AG09309 (cell line): Measurements from ENCODE around the gene IL26.
A peak's percentile ranks its signal among the peaks of the same experiment; 100 is the strongest.
"Not testable (repeated sequence)": the region's sequence is repeated elsewhere in the genome, so short reads cannot be mapped to it uniquely, and the experiment has no call there.

Source experiments
- DNase-seq: peaks from one replicate; pipeline ENCODE4 v3.0.0-alpha.2; 2010; ENCODE audit warnings: low read depth
- H3K4me3 ChIP-seq: 2 replicates; pipeline ENCODE4 v1.5.1; 2011; ENCODE audit warnings: mild to moderate bottlenecking, low read depth, low read length, moderate library complexity; ENCODE audit not compliant: control insufficient read depth
- CTCF ChIP-seq: IDR thresholded peaks from 2 replicates; pipeline ENCODE4 v1.5.1; 2011; ENCODE audit warnings: mild to moderate bottlenecking, low read depth, low read length, inconsistent platforms; ENCODE audit not compliant: insufficient read depth, control insufficient read depth; ENCODE audit errors: missing control alignments

Gene IL26

GRCh38 chr12:68227356-68227755 lies 1.7 kb upstream of the IL26 start:
- TF ChIP-seq CTCF: no peak
- no peak for DNase-seq
- no peak overlapping the region for H3K4me3 ChIP-seq

GRCh38 chr12:68224613-68225285 lies 861 bp downstream of the IL26 start:
- H3K4me3 ChIP-seq: no peak overlapping the region
- peak; percentile 55 for DNase-seq
- TF ChIP-seq CTCF: no peak

- peak; percentile 69 for DNase-seq
- H3K4me3 ChIP-seq: no peak overlapping the region
- peak; percentile 86 for TF ChIP-seq CTCF
Observed at GRCh38 chr12:68223067-68223747, 2.4 kb downstream of the IL26 start.

GRCh38 chr12:68222326-68222725 lies 3.3 kb downstream of the IL26 start:
- no peak overlapping the region for H3K4me3 ChIP-seq
- TF ChIP-seq CTCF: no peak
- no peak for DNase-seq

- no peak for TF ChIP-seq CTCF
- H3K4me3 ChIP-seq: no peak overlapping the region
- no peak for DNase-seq
Observed at GRCh38 chr12:68221497-68221896, 4.1 kb downstream of the IL26 start.

- TF ChIP-seq CTCF: no peak
- H3K4me3 ChIP-seq: no peak overlapping the region
- DNase-seq: no peak
Observed at GRCh38 chr12:68210875-68211274, 14.7 kb downstream of the IL26 start.

GRCh38 chr12:68209048-68209728 lies 16.4 kb downstream of the IL26 start:
- H3K4me3 ChIP-seq, DNase-seq: not testable (repeated sequence)
